Suppressor macrophage treated with lipopolysaccharide for 1 hour (primary cell): ENCODE data around the gene CEACAM16.
A peak's percentile ranks its signal among the peaks of the same experiment; 100 is the strongest.

Experiments
- DNase-seq, 3 donors: peaks; one replicate each; pipeline ENCODE4 v3.0.0-alpha.2; 2020 to 2022

CEACAM16 gene

GRCh38 chr19:44725251-44725650 is 26.3 kb downstream of the CEACAM16 start:
- DNase-seq, result peak in 2 of 3 donors; percentile 23 to 58

- no peak for DNase-seq
Observed at GRCh38 chr19:44725684-44726083, 26.7 kb downstream of the CEACAM16 start.

GRCh38 chr19:44726465-44726864 is 27.5 kb downstream of the CEACAM16 start:
- no peak for DNase-seq

DNA sequence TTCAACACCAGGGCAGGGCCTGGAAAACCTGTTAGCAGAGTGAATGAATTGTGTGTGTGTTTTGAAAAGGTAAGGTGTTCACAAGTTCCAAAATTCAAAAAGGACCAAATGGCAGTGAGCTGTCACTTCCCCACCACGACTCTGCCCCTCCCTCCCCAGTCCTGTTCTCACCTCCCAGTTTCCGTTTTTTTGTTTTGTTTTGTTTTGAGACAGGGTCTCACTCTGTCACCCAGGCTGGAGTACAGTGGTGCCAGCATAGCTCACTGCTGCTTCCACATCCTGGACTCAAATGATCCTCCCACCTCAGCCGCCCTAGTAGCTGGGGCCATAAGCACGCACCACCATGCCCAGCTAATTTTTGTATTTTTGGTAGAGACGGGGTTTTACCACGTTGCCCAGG is 29.2 kb downstream of the CEACAM16 start:
- DNase-seq, result no peak

GRCh38 chr19:44729516-44730033 is 30.6 kb downstream of the CEACAM16 start:
- DNase-seq, result no peak

DNA sequence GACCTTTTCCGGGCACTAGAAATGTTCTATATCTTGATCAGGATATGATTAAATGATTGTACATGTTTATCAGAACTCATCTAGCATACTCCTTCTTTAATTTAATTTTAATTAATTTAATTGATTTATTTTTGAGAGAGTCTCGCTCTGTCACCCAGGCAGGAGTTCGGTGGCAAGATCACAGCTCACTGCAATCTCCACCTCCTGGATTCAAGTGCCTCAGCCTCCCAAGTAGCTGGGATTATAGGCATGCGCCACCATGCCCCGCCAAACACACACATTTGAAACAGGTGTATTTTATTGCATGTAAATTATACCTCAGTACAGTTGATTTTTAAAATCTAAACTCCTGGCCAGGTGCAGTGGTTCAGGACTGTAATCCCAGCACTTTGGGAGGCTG is 32.1 kb downstream of the CEACAM16 start:
- DNase-seq, result no peak

DNA sequence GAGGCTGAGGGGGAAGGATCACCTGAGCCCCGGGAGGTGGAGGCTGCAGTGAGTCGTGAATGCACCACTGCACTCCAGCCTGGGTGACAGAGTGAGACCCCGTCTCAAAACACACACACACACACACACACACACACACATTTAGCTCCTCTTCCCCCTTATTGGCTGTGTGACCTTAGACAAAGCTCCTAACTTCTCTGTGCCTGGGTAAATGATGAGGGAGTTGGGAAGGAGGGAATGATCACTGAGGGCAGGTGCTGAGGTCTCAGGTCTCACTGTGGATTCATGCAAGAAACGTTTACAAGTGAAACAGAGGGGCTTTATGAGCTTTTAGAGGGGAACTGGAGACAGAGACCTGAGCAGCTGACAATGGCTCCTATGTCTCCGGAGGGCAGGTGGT is 32.7 kb downstream of the CEACAM16 start:
- DNase-seq, result no peak

GRCh38 chr19:44732235-44733014 is 33.5 kb downstream of the CEACAM16 start:
- no peak for DNase-seq

GRCh38 chr19:44734357-44734756 is 35.4 kb downstream of the CEACAM16 start:
- DNase-seq, result no peak

DNA sequence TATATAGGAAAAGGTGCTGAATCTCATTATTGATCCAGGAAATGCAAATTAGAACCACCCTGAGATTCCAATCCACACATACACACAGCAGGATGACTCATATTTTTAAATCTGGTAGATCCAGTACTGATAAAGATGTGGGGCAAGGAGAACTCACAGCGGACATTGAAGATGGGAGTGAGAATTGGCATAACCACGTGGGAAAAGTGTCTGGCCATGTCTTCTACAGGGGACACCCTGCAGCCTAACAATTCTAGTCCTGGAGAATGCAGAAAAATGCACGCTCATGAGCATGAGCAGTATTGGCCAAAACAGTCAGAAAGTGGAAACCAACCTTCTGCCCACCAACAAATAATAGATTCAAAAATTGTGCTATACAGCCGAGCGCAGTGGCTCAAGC is 36.1 kb downstream of the CEACAM16 start:
- DNase-seq, result no peak

DNA sequence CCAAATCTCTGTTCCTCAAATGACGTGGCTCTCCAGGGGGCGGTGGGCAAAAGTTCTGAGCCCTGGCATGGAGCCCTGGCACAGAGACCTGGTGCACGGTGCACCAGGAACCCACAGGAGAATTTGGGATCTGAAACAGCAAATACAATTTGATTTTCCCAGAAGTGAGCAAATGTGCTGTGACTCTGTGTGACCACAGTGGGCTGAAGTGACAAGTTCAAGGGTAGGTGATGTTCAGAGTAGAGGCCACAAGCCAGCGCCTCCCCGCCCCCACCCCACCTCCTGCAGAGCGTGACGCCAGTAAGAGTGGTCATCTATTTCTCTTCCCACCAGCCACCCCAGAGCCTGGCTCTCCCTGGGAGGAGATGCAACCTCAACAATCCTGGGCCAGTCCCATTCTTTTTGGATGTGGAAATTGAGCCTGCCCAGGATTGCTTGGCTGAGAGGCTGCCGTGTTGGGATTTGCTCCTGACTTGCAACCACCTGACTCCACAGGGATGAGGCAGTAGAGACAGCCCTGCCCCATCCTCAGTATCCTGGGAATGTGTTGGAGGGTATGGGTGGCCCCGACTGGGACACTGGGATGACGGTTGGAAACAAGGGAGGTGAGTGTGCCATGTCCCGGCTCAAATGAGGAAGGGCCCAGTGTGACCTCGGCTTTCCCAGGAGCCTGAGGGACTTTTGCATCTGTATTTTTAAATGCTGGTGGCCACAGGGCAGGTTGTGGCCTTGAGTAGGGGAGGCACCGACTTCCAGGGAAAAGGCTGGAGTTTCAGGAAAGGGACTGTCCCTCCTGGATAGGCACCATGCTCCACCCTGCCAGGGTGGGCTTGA is 38.5 kb downstream of the CEACAM16 start:
- peak in 2 of 3 donors; percentile 73 to 76 for DNase-seq

DNA sequence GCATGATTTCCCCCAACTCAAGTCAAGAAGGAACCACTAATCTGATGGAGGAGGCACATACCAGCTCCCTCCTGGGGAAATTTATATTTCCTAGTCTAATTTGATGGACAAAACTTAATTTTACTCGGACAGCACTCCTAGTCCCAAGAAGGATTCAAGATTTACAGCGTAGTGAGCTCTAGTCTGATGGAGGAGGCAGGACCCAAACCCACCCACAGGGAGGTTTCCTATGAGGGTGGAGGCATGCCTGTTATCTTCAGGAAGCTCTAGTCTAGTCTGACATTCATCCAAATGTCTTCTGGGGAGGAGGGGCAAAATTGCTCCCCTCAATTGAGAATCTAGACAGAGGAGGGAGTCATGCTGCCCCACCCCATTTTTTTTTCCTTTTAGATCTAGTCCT is 39.2 kb downstream of the CEACAM16 start:
- DNase-seq, result no peak

DNA sequence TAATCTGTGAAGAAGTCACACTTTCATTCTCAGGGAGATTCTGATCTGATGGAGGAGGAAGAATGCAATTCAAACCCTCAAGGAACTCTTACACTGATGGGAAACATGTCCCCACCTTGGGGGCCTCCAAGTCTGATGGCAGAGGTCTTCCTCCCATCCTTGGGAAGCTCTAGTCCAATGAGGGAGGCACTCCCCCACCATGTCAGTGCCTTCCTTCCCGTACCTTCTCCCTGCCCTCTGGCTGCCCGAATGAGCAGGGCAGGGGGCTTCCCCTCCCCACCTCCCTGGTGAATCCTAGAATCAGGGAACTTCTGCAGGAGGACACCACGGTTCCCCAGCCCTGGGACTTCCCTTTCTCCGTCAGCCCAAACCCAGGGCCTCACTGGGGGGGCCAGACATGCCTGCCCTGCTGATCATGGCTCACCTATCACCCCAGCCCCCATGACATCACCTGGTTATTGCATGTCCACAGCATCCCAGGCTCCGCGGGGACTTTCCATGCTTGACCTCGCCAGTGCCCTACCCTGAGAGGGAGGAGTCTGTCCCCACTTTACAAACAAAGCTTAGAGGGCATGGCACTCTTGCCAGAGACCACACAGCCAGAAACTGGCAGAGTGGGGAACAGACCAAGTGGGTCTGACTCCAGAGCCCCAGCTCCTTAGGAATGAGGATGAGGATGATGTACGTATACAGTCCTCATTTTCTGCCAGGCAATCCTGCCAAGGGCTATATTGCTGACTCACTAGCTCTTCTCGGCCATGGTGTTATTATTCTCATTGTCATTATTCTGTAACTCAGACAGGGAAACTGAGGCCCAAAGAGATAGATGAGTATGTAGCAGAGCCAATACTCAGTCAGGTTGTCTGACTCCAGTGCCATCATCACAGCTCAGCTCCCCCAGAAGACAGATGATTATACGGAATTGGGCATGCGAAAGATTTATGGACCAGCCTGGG is 39.9 kb downstream of the CEACAM16 start:
- DNase-seq, result peak; percentile 91 to 97 (median 97)

GRCh38 chr19:44740351-44740824 is 41.4 kb downstream of the CEACAM16 start:
- peak in 1 of 3 donors; percentile 42 for DNase-seq

DNA sequence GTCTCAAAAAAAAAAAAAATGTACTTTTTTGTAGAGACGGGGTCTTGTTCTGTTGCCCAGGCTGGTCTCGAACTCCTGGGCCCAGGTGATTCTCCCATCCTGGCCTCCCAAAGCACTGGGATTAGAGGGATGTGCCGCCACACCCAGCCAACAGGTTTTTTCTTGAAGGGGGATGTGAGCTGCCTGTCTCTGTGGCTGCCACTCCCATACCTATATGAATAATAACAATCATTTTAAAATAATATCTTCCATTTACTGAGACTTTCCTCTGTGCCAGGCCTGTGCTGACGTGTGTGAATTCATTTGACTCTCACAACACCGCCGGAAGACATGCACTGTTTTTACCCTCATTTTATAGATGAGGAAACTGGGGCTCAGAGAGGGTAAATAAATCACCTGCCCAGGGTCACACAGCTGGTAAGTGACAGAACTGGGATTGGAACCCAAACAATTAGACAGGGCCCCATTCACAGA is 42.3 kb downstream of the CEACAM16 start:
- DNase-seq, result peak in 1 of 3 donors; percentile 27

GRCh38 chr19:44741841-44742329 is 42.9 kb downstream of the CEACAM16 start:
- peak; percentile 96 to 99 (median 99) for DNase-seq

DNA sequence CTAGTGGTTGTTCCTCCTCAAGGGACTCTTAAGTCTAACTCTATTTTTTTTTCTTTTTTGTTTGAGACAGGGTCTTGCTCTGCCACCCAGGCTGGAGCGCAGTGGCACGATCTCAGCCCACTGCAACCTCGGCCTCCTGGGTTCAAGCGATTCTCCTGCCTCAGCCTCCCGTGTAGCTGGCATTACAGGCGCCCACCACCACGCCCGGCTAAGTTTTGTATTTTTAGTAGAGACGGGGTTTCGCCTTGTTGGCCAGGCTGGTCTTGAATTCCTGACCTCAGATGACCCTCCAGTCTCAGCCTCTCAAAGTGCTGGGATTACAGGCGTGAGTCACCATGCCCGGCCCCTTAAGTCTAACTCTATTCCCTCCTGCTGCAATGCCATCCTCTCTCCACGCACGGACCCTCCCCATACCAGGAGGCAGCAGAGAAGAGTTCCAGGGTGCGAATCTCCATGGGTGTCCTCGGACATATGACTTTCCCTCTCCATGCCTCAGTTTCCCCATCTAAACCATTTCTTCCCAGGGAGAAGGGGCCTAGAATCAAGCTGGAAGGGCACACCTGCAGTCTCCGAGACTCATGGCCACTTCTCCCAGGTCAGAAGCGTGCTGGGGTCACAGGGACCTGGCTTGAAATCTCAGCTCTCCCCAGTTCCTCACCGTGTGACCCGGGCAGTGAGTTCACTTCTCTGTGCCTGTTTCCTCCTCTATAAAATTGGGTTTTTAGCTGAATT is 43.5 kb downstream of the CEACAM16 start:
- peak; percentile 59 to 69 (median 60) for DNase-seq

- no peak for DNase-seq
Observed at GRCh38 chr19:44744871-44745332, 46.0 kb downstream of the CEACAM16 start.

GRCh38 chr19:44745341-44745831 is 46.4 kb downstream of the CEACAM16 start:
- DNase-seq, result peak; percentile 56 to 89 (median 84)

DNA sequence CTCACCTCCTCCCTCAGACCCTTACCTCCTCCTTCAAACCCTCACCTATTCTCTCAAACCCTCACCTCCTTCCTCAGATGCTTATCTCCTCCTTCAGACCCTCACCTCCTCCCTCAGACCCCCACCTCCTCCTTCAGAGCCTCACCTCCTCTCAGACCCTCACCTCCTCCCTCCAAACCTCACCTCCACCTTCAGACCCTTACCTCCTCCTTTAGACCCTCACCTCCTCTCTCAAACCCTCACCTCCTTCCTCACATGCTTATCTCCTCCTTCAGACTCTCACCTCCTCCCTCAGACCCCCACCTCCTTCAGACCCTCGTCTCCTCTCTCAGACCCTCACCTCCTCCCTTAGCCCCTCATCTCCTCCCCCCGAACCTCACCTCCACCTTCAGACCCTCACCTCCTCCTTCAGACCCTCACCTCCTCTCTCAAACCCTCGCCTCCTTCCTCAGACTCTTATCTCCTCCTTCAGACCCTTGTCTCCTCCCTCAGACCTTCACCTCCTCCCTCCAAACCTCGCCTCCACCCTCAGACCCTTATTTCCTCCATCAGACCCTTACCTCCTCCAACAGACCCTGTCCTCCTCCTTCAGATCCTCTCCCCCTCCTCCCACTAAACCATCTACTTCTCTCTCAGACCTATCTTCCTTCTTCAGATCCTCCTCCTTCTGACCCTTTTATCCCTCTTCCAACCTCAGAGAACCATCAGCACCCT is 47.1 kb downstream of the CEACAM16 start:
- DNase-seq, result no peak
